Gastroesophageal sphincter (tissue), 4 donors: ENCODE data around the gene IGF2BP1. TPM values are rescaled to one million over a fixed set of nuclear protein-coding genes. Genes with fewer than 3 reads are reported as not detected.
"Not testable (repeated sequence)": the region's sequence is repeated elsewhere in the genome, so short reads cannot be mapped to it uniquely, and the experiment has no call there.

ENCODE experiments used
- ATAC-seq: fragments of 150-250 bp; one replicate; pipeline ENCODE4 v1.9.1; 2016; ENCODE audit warnings: mild to moderate bottlenecking, moderate library complexity
- H3K27ac ChIP-seq, 4 donors: fragments of 200-600 bp; sonication (generic) in 3 of 4; 1 replicate in 3 of 4; 2 replicates in 1 of 4; pipeline ENCODE4 v1.5.1; 2016 to 2019
- H3K27me3 ChIP-seq: fragments of 200-600 bp; sonication (generic); one replicate; pipeline ENCODE4 v1.5.1; 2019
- H3K36me3 ChIP-seq, 2 donors: fragments of 200-600 bp; sonication (generic); one replicate each; pipeline ENCODE4 v1.5.1; 2019; ENCODE audit warnings: control low read depth in 1 of 2
- H3K4me1 ChIP-seq, 3 donors: fragments of 200-600 bp; sonication (generic); 1 replicate in 2 of 3; 2 replicates in 1 of 3; pipeline ENCODE4 v1.5.1; 2016 to 2019; ENCODE audit warnings: control low read depth in 2 of 3
- H3K4me3 ChIP-seq, 2 donors: fragments of 200-600 bp; sonication (generic); one replicate each; pipeline ENCODE4 v1.5.1; 2019; ENCODE audit warnings: mild to moderate bottlenecking in 1 of 2, moderate library complexity in 1 of 2
- H3K9me3 ChIP-seq, 3 donors: fragments of 200-600 bp; sonication (generic); one replicate each; pipeline ENCODE4 v1.5.1; 2017 to 2019; ENCODE audit warnings: control low read depth in 2 of 3
- CTCF ChIP-seq, 4 experiments: fragments of 200-600 bp in 2 of 4; fragments of 450-650 bp in 2 of 4; sonication (generic) in 1 of 4; IDR thresholded peaks; one replicate each; pipeline ENCODE4 v1.5.1; 2017 to 2019; ENCODE audit warnings: antibody characterized with exemption in 4 of 4, mild to moderate bottlenecking in 2 of 4, moderate library complexity in 2 of 4
- EP300 ChIP-seq: sonication (generic); formaldehyde crosslinking; IDR thresholded peaks from one replicate; pipeline ENCODE4 v1.6.1; 2017; ENCODE audit warnings: antibody characterized with exemption, mild to moderate bottlenecking
- POLR2A ChIP-seq, 2 donors: fragments of 450-650 bp; IDR thresholded peaks; one replicate each; pipeline ENCODE4 v1.6.1; 2017; ENCODE audit warnings: antibody characterized with exemption in 2 of 2, mild to moderate bottlenecking in 2 of 2, moderate library complexity in 1 of 2
- POLR2AphosphoS5 ChIP-seq: sonication (generic); formaldehyde crosslinking; IDR thresholded peaks from one replicate; pipeline ENCODE4 v1.6.1; 2017; ENCODE audit warnings: antibody characterized with exemption
- WGBS, 2 donors: methylation state at CpG; one replicate each; pipeline ENCODE4 v1.1.5; 2018; ENCODE audit warnings: low coverage in 1 of 2; 5-methylcytosine and 5-hydroxymethylcytosine counted together
- small RNA-seq, 4 donors: library from RNA; depleted of rRNA; stranded (forward); fragments of <200 nt; gene quantifications; one replicate each; pipeline ENCODE3, GENCODE V24; 2016
- total RNA-seq, 4 donors: library from RNA; depleted of rRNA; stranded (reverse); fragments of >200 nt; gene quantifications; one replicate each; pipeline ENCODE4 v1.1.0, GENCODE V29; 2016

IGF2BP1 gene
- total RNA-seq, 4 donors from 2014 or later, result 0.04 TPM; not detected in 3

GRCh38 chr17:49093131-49093530 lies 95.9 kb downstream of the IGF2BP1 start:
- WGBS, 2 donors, result 56 to 68% methylated on average over 10 of the region's 10 CpGs
- H3K9me3 ChIP-seq, result no peaks in the 10 kb centered on the region
- H3K27ac ChIP-seq, result no peak overlapping the region
- TF ChIP-seq POLR2AphosphoS5 (no peak), EP300 (no peak), CTCF (IDR thresholded peaks at IDR 0.05) (no peak), POLR2A (IDR thresholded peaks at IDR 0.05) (no peak)
- ATAC-seq, result no peak
- no peaks in the 10 kb centered on the region for H3K36me3 ChIP-seq
- peaks cover 47% of the 10 kb centered on the region for H3K27me3 ChIP-seq
- no peak overlapping the region for H3K4me3 ChIP-seq
- no peaks in the 10 kb centered on the region for H3K4me1 ChIP-seq

DNA sequence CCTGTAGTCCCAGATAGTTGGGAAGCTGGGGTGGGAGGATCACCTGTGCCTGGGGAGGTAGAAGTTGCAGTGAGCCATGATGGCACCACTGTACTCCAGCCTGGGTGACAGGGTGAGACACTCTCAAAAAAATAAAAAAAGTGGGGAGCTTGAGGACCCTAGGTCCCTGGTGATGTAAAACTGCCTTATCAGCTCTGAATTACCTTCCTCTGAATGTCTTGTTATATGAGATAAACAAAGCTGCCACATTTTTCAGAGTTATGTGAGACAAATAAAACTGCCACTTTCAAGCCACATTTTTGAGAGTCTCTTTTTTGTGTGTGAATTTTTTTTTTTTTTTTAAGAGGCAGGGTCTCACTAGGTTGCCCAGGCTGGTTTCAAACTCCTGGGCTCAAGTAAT lies 103.4 kb downstream of the IGF2BP1 start:
- Histone ChIP-seq H3K36me3 (no peaks in the 10 kb centered on the region), H3K27ac (no peak overlapping the region), H3K4me3 (no peak overlapping the region), H3K4me1 (no peaks in the 10 kb centered on the region), H3K9me3 (no peaks in the 10 kb centered on the region), H3K27me3 (peaks cover 33% of the 10 kb centered on the region)
- no peak for ATAC-seq
- no peak for TF ChIP-seq EP300
- no peak for TF ChIP-seq POLR2AphosphoS5
- no peak for TF ChIP-seq CTCF (IDR thresholded peaks at IDR 0.05)
- no peak for TF ChIP-seq POLR2A (IDR thresholded peaks at IDR 0.05)

DNA sequence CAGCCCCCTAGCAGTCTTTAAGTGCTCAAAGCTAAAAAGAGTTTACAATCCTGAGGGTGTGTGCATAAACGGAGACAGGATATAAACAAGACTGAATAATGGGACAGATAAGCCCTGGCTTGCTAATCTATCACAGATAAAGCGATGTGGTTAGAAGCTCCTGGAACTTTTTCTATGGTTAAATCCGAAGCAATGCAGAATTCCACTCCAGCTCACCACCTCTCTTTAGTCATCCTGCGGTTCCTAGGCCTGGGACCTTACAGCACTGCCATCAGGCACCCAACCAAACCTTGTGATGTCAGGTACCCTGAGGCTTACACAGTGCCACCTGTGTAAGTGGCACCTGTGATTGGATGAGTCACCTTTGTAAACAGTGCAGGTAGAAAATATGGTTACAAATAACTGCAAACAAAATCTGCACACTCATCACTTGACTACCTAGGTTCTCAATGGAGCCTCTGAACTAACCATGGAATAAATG lies 103.9 kb downstream of the IGF2BP1 start:
- Histone ChIP-seq H3K27ac (no peak overlapping the region), H3K4me3 (no peak overlapping the region), H3K4me1 (no peaks in the 10 kb centered on the region), H3K36me3 (no peaks in the 10 kb centered on the region), H3K9me3 (no peaks in the 10 kb centered on the region), H3K27me3 (peaks cover 33% of the 10 kb centered on the region)
- 21 to 58% methylated on average over 3 to 4 of the region's 4 CpGs for WGBS, 2 donors
- no peak for ATAC-seq
- TF ChIP-seq EP300 (no peak), POLR2A (IDR thresholded peaks at IDR 0.05) (no peak), POLR2AphosphoS5 (no peak), CTCF (IDR thresholded peaks at IDR 0.05) (no peak)

DNA sequence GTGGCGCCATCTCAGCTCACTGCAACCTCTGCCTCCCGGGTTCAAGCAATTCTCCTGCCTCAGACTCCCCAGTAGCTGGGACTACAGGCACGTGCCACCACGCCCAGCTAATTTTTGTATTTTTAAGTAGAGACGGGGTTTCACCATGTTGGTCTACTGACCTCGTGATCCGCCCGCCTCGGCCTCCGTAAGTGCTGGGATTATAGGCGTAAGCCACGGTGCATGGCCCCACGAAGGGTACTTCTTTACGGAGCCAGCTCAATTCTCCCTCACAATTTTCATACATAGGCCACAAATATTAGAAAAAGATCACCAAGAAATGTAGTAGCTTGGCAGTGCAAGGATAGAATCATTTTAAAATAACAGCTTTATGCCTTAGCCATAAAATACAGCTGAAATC lies 106.2 kb downstream of the IGF2BP1 start:
- not testable (repeated sequence) for H3K4me3 ChIP-seq, H3K27ac ChIP-seq, H3K36me3 ChIP-seq, H3K4me1 ChIP-seq, ATAC-seq, H3K9me3 ChIP-seq
- peaks cover 33% of the 10 kb centered on the region for H3K27me3 ChIP-seq
- WGBS, 2 donors, result 92 to 100% methylated on average over 1 to 14 of the region's 14 CpGs

- Histone ChIP-seq H3K27me3 (peaks cover 27% of the 10 kb centered on the region), H3K4me1 (no peaks in the 10 kb centered on the region), H3K4me3 (no peak overlapping the region), H3K36me3 (no peaks in the 10 kb centered on the region), H3K27ac (no peak overlapping the region), H3K9me3 (no peaks in the 10 kb centered on the region)
- WGBS, 2 donors, result 64 to 82% methylated on average over 6 of the region's 8 CpGs
- TF ChIP-seq EP300 (no peak), POLR2A (IDR thresholded peaks at IDR 0.05) (no peak), POLR2AphosphoS5 (no peak), CTCF (IDR thresholded peaks at IDR 0.05) (no peak)
- no peak for ATAC-seq
These were observed 107.4 kb downstream of the IGF2BP1 start for GRCh38 chr17:49104511-49105074.

Small RNAs within 50 kb of the gene (small RNA-seq; reads per million reads assigned to genes)
- gene RF00017, result 0 reads per million in 4 donors
- 0 reads per million in 4 donors for gene RF01210
- gene RNU1-42P, result 0 to 0.09 (median 0) reads per million in 4 donors
- gene RNU6-826P, result 0 reads per million in 4 donors

Other genes starting within 250 kb of the IGF2BP1 start
- gene TTLL6, start 180.2 kb upstream of the IGF2BP1 start, total RNA-seq, result not detected
- 100 to 1,000 TPM; 177 to 244 (median 227) TPM for gene CALCOCO2, start 166.3 kb upstream of the IGF2BP1 start, total RNA-seq
- gene ATP5MC1, start 104.6 kb upstream of the IGF2BP1 start, total RNA-seq, result 100 to 1,000 TPM in 1 of 4 donors, 10 to 100 TPM in 3; 65.0 to 112 (median 82.7) TPM
- gene UBE2Z, start 89.0 kb upstream of the IGF2BP1 start, total RNA-seq, result 10 to 100 TPM; 52.1 to 73.7 (median 60.4) TPM
- 100 to 1,000 TPM in 1 of 4 donors, 10 to 100 TPM in 3; 74.3 to 127 (median 97.0) TPM for gene SNF8, start 52.5 kb upstream of the IGF2BP1 start, total RNA-seq
- gene GIP, start 28.8 kb upstream of the IGF2BP1 start, total RNA-seq, result not detected
- gene B4GALNT2, start 135.4 kb downstream of the IGF2BP1 start, total RNA-seq, result not detected
- gene GNGT2, start 213.2 kb downstream of the IGF2BP1 start, total RNA-seq, result 1 to 10 TPM in 2 of 4 donors, not detected in 2; 1.2 TPM
- 1 to 10 TPM; 1.1 to 6.6 (median 5.0) TPM for gene ABI3, start 213.3 kb downstream of the IGF2BP1 start, total RNA-seq
- under 1 TPM in 3 of 4 donors, not detected in 1; 0.13 to 0.92 (median 0.39) TPM for gene PHOSPHO1, start 233.4 kb downstream of the IGF2BP1 start, total RNA-seq